Measurements from ENCODE around the gene BSG.

GRCh38 chr19:589693-590395 is 17.4 kb downstream of the BSG start, which contains the start of gene HCN2:
- TF ChIP-seq, protein P1, sequence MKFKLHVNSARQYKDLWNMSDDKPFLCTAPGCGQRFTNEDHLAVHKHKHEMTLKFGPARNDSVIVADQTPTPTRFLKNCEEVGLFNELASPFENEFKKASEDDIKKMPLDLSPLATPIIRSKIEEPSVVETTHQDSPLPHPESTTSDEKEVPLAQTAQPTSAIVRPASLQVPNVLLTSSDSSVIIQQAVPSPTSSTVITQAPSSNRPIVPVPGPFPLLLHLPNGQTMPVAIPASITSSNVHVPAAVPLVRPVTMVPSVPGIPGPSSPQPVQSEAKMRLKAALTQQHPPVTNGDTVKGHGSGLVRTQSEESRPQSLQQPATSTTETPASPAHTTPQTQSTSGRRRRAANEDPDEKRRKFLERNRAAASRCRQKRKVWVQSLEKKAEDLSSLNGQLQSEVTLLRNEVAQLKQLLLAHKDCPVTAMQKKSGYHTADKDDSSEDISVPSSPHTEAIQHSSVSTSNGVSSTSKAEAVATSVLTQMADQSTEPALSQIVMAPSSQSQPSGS (CRISPR knock-in tag; IDR thresholded peaks at IDR 0.05; ENCODE audit: borderline replicate concordance, low read depth) = no peak
- TF ChIP-seq E2F4 (CRISPR knock-in tag; IDR thresholded peaks at IDR 0.05; ENCODE audit: borderline replicate concordance, low read depth) (no peak), SP1 (CRISPR knock-in tag; conservative IDR thresholded peaks at IDR 0.05) (no peak)

All from WTC11 (cell line).